Stimulated activated CD4-positive, alpha-beta T cell treated with anti-CD3 and anti-CD28 coated beads, Interleukin-1b, Interleukin-23, amount 100 ng/mL, for 4 hours (primary cell): ENCODE data around the gene KRT3.
"Not testable (repeated sequence)": the region's sequence is repeated elsewhere in the genome, so short reads cannot be mapped to it uniquely, and the experiment has no call there.

Experiments
- DNase-seq, 2 donors: peaks; one replicate each; pipeline ENCODE4 v3.0.0-alpha.2; 2020; ENCODE audit warnings: low read depth in 2 of 2

The KRT3 gene

DNA sequence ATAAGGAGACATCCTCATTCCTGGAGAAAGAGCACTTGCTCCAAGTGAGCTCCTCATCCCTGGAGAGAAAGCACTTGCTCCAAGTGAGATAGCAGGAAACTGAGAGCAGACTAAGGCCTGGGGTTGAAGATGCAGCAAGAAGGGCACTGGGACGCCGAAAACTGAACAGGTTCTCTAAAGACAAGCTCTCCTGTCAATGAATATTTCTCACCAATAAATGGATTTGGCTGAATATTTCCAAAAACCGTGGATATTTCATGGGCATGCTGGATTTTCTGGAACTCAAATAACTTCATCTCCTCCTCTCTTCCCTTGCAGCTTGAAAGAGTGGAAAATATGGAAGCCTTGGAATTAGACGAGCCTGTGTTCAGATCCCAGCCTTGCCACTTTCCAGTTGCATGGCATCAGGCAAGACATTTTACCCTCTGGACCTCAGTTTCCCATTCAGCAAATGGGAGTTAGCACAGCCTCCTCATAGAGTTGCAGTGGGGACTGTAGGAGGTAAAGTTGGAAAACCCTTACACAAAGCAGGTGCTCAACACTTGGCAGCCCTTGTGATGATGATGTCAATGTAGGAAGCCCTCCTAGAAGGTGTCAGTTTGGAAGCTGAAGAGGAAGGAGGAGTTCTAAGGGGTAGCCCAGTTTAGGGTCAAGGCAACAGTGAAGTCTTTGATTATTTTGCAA, 14.4 kb downstream of the KRT3 start:
- DNase-seq, result no peak

DNA sequence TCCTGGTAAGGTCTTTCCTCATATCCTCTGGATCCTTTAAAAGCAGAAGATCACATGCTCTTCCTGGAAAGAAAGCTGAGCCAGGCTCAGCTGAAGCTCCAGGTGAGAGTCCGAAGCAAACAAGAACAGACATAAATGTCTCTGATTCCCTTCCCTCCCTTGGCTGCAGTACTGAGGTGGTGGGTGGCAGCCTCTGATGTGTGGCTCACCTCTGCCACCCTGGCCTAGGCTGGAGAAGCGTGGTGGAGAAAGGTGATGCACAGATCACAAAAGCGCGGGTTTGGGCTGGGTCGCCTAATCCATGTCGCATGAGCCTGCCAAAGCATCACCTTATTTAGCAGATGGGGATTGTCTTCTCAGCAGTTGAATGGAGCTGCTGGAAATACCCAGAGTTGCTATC, 16.0 kb downstream of the KRT3 start:
- no peak for DNase-seq

DNA sequence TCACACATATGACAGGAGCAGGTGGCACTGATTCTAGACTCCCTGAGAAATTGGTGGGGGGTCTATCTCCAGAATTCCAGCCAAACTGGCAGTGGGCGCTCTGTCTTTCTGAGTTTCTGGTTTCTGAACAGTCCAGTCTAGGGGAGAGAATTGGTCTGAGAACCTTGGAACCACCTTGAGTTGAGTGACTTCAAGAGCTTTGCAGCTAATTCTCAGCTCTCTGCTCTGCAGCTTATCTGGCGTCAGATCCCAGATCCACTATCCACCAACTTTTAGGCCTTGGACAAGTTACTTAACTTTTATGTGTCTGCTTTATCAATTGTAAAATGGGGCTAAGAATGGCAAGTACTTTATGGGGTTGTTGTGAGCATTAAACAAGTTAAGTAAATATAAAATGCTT, 17.1 kb downstream of the KRT3 start:
- no peak for DNase-seq

DNA sequence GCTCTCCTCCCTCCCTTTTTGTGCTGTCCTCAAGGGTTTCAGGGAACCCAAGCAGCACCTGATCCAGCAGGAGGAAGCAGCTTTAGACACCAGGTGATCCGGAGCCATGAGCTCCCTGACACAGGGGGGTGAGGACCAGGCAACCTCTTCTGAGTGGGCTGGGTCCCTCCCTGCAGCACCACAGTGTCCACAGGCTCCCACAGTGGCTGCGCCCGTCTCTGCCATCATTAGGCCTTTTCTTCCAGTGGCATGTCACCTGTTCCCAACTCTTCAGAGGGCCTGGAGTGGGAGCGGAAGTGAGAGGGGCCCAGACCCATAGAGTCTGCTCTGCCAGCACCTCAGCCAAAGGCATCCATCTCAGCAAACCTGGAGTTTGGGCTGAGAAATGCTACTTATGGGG, 18.4 kb downstream of the KRT3 start:
- DNase-seq, result no peak

DNA sequence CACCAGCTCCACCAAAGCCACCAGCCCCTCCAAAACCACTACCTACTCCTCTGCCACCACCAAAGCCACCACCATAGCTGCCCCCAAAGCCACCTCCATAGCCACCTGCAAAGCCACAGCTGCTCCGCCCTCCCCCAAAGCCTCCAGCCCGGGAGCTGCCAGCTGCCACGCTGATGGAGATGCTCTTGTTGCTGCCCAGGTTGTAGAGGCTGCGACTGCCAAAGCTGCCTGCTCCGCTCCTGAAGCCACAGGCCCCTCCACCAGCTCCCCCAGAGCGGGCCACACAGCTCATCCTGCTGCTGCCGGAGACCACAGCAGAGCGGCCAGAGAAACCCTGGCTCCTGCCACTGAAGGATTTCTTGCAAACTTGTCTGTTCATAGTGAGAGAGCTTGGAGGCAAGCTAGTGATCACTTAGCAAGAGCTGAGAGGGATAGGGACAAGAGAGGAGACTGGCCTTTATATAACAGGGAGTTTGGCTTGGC, 19.0 kb downstream of the KRT3 start, which contains the start of gene KRT76:
Gene KRT76, minus strand, starts transcription at position 433 of the 483 bp plus-strand sequence. Its CDS starts 54 bp downstream, at position 379.
- DNase-seq, result no peak

DNA sequence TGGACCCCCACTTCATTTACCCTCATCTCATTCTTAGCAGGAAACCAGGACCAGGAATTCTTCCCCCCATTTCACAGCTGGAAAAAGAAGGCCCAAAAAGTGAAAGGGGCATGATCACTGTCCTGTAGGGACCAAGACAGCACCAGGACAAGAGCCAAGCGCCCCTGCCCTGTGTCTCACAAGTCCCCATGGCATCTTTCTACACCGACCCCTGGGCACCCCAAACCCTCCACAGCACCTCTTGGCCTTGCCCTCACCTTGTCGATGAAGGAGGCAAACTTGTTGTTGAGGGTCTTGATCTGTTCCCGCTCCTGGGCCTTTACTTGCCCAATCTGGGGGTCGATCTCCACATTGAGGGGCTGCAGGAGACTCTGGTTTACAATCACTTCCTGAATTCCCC, 19.5 kb downstream of the KRT3 start:
- no peak for DNase-seq

DNA sequence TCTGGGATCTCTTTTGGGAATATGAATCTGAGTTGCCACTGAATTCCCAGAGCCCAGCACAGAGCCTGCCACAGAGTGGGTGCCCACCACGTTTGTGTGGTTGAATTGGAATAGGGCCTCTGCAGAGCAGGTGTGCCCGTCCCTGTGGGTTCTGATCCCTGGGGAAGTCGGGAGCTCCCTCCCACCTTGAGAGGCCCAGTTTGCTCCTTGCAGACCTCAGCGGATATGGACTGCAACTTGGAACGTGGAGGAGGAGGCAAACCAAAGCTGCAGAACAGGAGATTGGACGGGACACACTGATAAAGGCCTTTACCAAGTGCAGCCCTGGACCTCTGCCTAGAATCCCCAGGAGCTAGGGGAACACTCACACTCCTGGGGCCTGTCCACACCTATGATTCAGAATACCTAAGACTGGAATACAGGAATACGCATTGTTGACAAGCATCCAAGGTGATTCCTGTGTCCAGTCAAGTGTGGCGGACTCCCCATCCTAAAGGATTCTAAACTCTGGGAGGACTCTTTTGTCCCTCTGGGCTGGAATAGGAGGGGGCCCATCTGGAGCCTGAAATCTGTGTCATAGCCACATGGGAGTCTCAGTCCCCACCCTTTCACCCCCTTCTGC, 21.2 kb downstream of the KRT3 start:
- no peak for DNase-seq

DNA sequence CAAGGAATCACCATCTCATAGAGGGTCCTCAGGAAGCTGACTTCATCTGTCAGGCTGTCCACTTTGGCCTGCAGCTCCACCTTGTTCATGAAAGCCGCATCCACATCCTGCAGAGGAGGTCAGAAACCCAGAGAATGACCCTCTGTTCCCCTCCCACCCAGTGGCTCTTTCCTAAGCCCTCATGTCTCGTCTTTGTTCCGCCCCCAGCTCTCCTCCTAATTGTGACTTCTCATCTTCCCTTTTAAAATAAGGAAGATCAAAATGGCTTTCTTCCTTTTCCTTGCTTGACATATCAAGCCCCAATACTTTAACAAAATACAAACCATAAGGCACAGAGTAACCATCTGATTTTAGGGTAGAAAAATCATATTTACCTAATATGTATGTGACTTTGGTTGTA, 23.1 kb downstream of the KRT3 start:
- DNase-seq, result no peak

DNA sequence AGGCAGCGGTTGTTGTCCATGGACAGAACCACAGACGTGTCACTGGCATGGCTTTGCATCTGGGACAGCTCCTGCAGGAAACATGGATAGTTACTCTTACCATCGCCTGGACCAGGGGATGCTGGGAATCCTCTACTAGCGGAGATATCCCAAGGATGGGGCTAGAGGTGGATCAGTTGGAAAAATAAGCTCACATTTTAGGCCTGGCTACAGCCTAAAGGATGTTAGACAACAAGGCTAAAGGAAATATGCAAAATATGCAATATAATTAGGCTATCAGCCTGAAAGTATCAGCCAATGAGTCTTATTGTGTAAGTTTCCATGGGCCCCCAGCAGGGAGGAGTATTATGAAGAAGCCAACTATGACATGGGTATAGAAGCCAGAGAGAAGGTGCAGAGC, 23.7 kb downstream of the KRT3 start:
- no peak for DNase-seq

DNA sequence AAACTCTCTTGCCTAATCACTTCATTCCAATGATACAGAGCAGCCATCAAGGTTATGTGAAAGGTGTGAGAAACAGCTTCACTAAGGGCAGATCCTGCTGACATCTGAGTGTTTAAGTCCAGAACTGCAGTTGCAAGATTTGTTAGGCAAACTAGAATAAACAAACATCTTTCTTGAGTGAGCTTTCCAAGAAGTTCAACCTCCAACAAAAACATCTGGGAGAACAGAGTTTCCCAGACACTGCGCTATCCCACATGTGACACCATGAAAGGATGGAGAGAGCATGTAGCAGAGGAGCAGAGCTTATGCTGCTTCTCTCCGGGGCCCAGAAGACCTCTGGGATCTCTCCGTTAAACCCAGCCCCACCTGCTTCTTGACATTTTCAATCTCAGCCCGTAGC, 24.4 kb downstream of the KRT3 start:
- DNase-seq, result no peak

DNA sequence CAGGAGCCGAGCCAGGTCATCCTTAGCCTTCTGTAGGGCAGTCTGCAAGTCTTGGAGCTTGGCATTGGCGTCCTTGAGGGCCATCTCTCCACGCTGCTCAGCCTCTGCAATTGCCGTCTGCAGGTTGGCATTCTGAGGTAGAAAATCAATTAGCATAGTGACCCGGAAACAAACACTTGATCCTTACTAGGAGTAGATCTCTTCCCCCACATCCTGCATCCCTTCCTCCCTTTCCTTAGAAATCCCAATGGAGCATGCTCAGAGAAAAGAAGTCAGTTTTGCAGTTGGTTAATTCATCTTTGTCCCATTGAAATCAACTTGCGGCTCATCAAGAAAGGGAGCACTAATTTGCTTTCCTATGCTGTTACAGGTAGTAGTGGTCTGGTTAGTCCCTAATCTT, 24.8 kb downstream of the KRT3 start:
- DNase-seq, result no peak

DNA sequence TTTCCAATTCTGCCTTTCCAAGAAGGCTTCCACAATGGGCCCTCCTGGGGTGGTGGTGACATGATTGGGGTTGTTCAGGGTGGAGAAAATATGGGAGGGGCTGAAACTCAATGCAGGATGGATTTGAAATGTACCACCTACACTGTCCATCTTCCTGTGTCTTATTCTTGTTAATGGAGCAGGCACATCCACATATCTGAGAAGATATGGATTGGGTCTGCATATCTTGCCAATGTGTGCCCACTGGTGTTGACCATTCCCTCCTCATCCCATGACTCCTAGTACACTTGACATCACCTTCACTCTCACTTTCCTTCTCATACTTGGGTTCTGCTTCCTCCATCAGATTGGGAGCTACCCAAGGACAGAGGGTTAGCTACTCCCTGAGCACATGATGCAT, 26.0 kb downstream of the KRT3 start:
- DNase-seq, result no peak

DNA sequence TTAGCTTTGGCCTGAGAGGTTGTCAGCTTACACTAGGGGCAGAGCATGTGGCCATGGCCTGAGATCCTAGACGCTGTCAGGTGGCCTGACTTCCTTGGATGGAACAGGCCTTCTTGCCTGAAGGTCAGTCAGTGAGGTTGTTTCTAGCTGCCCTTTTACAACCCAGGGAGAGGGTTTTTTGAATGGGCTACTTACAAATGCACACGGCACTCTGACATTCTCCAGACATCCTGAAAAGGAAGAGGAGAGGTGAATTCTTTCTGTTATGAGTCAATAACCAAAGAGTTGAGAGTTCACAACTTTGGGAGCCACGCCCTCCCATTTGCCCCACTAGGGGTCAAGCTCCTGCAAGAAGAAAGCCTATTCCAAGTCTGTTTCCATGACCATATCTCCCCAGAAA, 26.6 kb downstream of the KRT3 start:
- DNase-seq, result no peak

DNA sequence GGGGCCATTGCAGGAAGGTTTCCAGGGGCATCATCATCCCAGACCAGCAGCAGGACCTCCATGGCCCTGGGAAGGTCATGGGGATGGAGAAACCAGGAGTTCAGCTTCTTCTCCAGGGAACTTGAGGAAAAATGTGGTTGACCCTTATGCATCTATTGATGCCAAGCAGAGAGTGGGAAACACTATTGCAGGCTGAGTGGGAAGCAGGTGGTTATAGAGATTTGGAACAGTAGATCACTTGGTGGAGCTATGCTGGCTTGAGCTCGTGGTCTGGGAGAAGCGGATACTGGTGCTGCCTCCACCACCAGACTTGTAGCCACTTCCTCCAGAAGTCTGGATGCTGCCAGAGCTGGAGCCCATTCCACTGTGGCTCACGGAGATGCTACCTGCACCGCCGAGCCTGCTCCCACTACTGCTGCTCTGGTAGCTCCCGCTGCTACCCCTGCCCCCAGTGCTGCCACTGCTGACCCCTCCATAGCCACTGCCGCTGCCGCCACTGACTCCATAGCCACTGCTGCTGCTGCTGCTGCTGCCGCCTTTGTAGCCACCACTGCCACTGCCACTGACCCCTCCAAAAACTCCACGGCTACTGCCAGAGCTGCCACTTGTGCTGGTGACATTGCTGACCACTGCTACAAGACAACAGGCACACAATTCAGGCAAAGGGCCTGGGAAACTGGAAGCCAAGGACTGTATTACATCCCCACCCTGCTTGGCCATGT, 27.3 kb downstream of the KRT3 start:
- DNase-seq, result no peak

DNA sequence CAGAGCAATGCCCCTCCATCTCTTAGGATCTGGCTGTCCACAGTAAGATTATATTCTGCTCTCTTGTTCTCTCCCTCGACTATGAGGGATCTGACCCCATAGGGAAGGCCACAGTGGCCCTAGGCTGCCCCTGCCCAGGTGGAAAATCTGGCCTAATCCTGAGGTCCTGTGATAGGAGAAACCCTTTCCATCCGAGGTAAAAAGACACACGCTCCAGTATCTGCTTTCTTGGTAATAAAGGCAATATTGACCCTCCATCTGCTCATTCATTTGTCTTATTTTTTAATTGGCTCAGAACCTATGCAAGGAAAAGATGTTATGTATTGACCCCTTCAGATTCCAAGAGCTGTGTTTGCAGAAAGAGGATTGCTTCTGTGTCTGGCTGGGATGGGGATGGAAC, 28.5 kb downstream of the KRT3 start:
- no peak for DNase-seq

DNA sequence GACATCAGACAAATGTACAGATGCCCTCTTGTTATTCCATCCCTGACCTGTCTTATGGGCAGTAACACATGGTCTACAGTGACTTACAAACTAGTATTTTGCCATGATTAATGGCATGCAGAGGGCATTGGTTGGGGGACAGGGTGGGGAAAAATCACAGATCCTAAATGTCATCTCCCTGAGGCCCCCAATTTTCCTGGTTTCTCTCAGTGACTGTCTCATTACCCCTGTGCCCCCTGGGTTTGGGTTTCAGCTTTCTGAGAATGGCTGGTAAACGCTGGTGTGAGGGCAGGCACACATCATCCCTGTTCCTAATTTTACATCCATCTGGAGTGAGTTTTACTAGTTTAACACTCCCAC, 28.9 kb downstream of the KRT3 start:
- no peak for DNase-seq

DNA sequence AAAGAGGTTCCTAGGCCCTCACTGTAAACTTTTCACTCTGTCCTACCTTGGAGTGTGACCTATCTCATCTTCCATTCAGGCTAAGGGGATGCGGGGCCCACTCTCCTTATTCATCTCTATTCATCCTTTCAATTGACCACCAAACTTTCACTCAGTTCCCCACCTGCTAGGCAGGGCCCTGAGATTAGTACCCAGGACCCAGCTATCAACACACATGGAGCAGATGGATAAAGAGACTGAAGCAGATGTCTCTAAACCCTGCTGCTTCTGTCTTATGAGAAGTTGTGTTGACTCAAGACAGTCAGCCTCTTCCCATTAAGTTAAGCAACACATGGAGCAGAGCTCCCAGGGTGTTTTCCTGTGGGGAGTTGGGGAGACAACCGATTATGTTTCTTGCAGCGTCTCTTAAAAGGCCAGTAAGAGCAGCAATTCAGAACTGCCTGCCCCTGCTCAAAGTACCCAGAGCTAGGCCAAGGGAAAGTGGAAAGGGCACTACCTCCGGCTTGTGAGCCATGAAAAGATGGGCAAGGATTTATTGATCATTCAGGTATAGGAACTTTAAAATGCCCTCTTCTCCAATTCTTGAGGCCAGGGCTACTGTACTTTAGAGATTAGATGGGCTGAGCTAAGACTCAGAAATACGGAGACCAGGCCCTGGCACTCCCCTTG, 29.4 kb downstream of the KRT3 start:
- DNase-seq, result no peak

DNA sequence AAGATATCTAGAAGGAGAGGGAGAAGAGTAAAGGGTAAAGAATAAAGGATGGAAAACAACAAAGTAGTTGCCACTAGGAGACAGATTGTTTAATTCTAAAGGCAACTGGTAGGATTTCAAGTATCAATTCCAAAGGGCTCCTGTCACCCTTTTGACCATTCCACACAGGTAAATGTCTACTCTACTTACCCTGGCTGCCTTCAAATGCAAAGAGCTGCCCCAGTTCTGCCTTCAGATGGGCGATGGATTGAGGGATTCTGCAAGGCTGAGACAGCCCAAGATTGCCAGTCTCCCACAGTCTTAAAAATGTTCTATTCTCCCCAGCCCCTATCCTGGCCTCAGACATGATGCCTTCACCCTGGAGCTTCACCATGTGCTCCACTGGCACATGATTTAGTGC, 30.2 kb downstream of the KRT3 start:
- no peak for DNase-seq

DNA sequence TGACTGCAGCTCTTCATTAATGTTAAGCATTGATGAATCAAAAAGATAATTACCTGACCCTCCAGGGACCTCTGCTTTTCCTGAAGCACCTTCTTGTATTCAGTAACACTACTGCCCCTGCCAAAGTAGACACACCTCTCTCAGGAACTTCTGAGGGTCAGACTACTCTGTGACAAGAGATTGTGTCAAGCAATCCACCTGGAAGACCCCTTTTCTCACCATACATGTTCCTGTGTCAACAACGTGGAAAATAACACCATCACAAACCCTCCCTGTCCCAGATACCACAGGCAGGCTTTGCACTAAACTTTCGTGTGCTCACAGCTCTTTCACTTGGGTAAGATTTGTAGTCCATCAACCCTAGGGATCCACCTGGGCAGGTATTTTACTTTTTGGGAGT, 31.9 kb downstream of the KRT3 start:
- no peak for DNase-seq

DNA sequence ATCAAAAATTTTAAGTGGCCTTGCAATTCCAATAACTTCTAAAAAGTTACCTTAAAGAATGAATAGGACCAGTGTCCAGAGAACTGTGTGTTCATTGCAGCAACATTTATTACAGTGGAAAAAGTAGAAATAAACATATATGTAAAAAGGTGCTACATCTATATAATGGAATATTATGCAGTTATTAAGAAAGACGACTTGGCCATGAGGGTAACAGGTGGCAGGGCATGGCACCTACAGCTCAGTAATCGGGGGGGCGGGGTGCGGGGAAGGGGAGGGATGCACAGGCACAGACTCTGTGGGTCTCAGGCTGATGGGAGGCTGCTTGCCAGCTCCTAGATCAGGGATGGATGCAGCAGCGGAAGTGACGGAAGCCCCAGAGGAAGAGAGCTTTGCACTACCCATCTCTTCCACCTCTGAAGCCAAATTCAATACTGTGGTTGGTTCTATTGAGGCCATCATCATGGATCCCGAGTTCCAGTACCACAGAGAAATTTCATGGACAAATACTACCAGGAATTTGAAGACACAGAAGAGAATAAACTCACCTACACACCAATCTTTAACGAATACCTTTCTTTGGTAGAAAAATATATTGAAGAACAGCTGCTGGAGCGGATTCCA, 32.8 kb downstream of the KRT3 start:
- DNase-seq, result no peak

DNA sequence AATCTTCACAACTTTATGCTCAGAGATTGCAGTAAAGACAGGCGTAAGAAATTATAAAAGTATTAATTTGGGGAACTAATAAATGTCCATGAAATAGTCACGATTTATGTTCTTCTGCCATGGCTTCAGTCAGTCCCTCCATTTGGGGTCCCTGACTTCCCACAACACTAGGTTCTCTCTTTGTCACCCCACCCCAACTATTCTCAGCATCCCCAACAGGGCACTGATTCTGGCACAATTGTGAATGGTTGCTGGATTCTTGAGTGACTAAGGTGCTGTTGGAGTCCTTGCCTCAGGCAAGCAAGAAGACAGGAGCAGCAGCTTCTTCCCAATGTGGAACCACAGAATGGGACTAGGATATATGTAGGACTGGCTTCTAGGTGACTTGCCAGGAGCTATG, 34.1 kb downstream of the KRT3 start:
- no peak for DNase-seq

DNA sequence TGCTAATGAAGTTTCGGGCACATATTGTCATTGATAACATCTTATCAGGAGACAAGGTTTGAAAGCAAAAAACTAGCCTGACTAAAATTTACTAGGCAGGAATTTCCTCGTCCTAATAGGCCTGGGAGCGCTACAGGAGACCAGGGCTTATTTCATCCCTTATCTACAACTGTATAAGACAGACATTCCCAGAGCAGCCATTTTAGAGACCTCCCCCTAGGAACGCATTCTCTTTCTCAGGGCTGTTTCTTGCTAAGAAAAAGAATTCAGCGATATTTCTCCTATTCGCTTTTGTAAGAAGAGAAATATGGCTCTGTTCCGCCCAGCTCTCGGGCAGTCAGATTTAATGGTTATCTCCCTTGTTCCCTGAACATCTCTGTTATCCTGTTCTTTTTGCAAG, 34.7 kb downstream of the KRT3 start:
- not testable (repeated sequence) for DNase-seq
